Spleen (tissue), 11 donors: ENCODE measurements around the gene ERC2. TPM values are rescaled to one million over a fixed set of nuclear protein-coding genes. Genes with fewer than 3 reads are reported as not detected.

Source experiments
- DNase-seq: peaks from one replicate; pipeline ENCODE4 v3.0.0-alpha.2; 2020
- H3K27ac ChIP-seq, 8 donors: fragments of 200-600 bp; sonication (generic) in 7 of 8; 1 replicate in 4 of 8; 2 replicates in 4 of 8; pipeline versions ENCODE4 v1.5.0 to v1.8.0; 2016 to 2021; ENCODE audit warnings: inconsistent platforms in 4 of 8, mild to moderate bottlenecking in 4 of 8, moderate library complexity in 1 of 8
- H3K27me3 ChIP-seq, 7 donors: fragments of 200-600 bp; sonication (generic) in 6 of 7; replicated peaks in 1 of 7; 1 replicate in 4 of 7; 2 replicates in 3 of 7; pipeline versions ENCODE4 v1.5.0 to v1.8.0; 2016 to 2021; ENCODE audit warnings: inconsistent platforms in 3 of 7, mild to moderate bottlenecking in 1 of 7
- H3K36me3 ChIP-seq, 6 donors: fragments of 200-600 bp; sonication (generic) in 5 of 6; 1 replicate in 4 of 6; 2 replicates in 2 of 6; pipeline versions ENCODE4 v1.5.0 to v1.8.0; 2016 to 2021; ENCODE audit warnings: inconsistent platforms in 2 of 6
- H3K4me1 ChIP-seq, 6 donors: fragments of 200-600 bp; sonication (generic) in 5 of 6; 1 replicate in 3 of 6; 2 replicates in 3 of 6; pipeline versions ENCODE4 v1.5.0 to v1.8.0; 2016 to 2021; ENCODE audit warnings: inconsistent platforms in 3 of 6
- H3K4me3 ChIP-seq, 8 donors: fragments of 200-600 bp; sonication (generic) in 7 of 8; 1 replicate in 4 of 8; 2 replicates in 4 of 8; pipeline versions ENCODE4 v1.5.0 to v1.8.0; 2016 to 2021; ENCODE audit warnings: inconsistent platforms in 4 of 8, mild to moderate bottlenecking in 4 of 8, moderate library complexity in 2 of 8
- H3K9me3 ChIP-seq, 8 donors: fragments of 200-600 bp; sonication (generic) in 7 of 8; 1 replicate in 4 of 8; 2 replicates in 4 of 8; pipeline versions ENCODE4 v1.5.0 to v1.8.0; 2016 to 2021; ENCODE audit warnings: inconsistent platforms in 4 of 8
- CTCF ChIP-seq, 11 experiments: fragments of 200-600 bp in 7 of 11; fragments of 450-650 bp in 4 of 11; sonication (generic) in 4 of 11; IDR thresholded peaks in 8 of 11; conservative IDR thresholded peaks in 3 of 11; 1 replicate in 7 of 11; 2 replicates in 4 of 11; pipeline versions ENCODE4 v1.4.0 to v1.8.0; 2016 to 2021; ENCODE audit warnings: antibody characterized with exemption in 11 of 11, inconsistent platforms in 4 of 11, mild to moderate bottlenecking in 1 of 11
- POLR2A ChIP-seq, 3 donors: fragments of 450-650 bp; IDR thresholded peaks; one replicate each; pipeline ENCODE4 v1.5.1; 2017; ENCODE audit warnings: antibody characterized with exemption in 3 of 3, mild to moderate bottlenecking in 1 of 3
- POLR2AphosphoS5 ChIP-seq, 3 donors: sonication (generic); formaldehyde crosslinking; IDR thresholded peaks; one replicate each; pipeline ENCODE4 v1.5.1; 2017; ENCODE audit warnings: antibody characterized with exemption in 3 of 3
- WGBS, 5 donors: extraction: QIAGEN DNeasy Blood & Tissue Kit in 3 of 5; methylation state at CpG; one replicate each; pipeline versions ENCODE4 v1.1.5 to v1.1.7; 2013 to 2018; 5-methylcytosine and 5-hydroxymethylcytosine counted together
- intact Hi-C: fragments of 100-400 bp; cut with DNase I; formaldehyde crosslinking; loops from one replicate; pipeline ENCODE4 v1.15.0; 2023; ENCODE audit warnings: low total_unique reads
- polyA plus RNA-seq, 3 donors: library from polyadenylated mRNA; stranded (reverse); fragments of 200-250 nt; gene quantifications; one replicate each; pipeline ENCODE4 v1.2.1, GENCODE V29; 2013
- total RNA-seq, 7 donors: library from RNA; depleted of rRNA in 3 of 7; stranded (reverse); fragments of >200 nt in 3 of 7; fragmentation: NEBNext Ultra II Directional in 4 of 7; extraction: Animal tissue kit (Norgen Biotek cat#: 25700) in 4 of 7; gene quantifications; one replicate each; pipeline versions ENCODE4 v1.1.0 to v1.2.1, GENCODE V29; 2016 to 2021
- donor health status: healthy with polysubstance abuse.
- donor health status: DM: no; HTN: no; CAD: no; lungs with moderate emphysema.
- donor health status: DM: no; HTN: no; CAD: no.
- donor health status: Bipolar disorder and iron deficiency.
- donor health status: healthy.
- donor health status: DM: no; HTN: no; CAD: no.
- donor health status: DM: yes; HTN: yes; CAD: no.

ERC2 gene
- total and polyA plus RNA-seq, 10 donors, result 0.04 to 4.9 (median 0.39) TPM

GRCh38 chr3:55482496-55483195 is 985.6 kb downstream of the ERC2 start:
- Histone ChIP-seq H3K9me3 (no peaks in the 10 kb centered on the region), H3K4me1 (peaks cover 8 to 69% (median 27%) of the 10 kb centered on the region in 6 donors), H3K27me3 (peaks cover 3 to 99% (median 45%) of the 10 kb centered on the region in 7 donors), H3K36me3 (no peaks in the 10 kb centered on the region), H3K4me3 (peak overlapping the region in 5 of 8 donors; percentile 9 to 59 (median 25)), H3K27ac (no peak overlapping the region)
- DNase-seq, result no peak
- intact Hi-C loops, result loop anchor here (10.0 kb wide), 1 partner anchor 242 kb away; no protein-coding TSS in a partner anchor
- 2 to 20% (median 14%) methylated on average over 20 to 38 of the region's 38 CpGs for WGBS, 5 donors
- TF ChIP-seq CTCF (IDR thresholded peaks at IDR 0.05 in 8 of 11, conservative IDR thresholded peaks at IDR 0.05 in 3 of 11) (no peak), POLR2AphosphoS5 (IDR thresholded peaks at IDR 0.05) (no peak), POLR2A (IDR thresholded peaks at IDR 0.05) (no peak)

GRCh38 chr3:55481744-55482495 is 986.3 kb downstream of the ERC2 start:
- H3K36me3 ChIP-seq, result no peaks in the 10 kb centered on the region
- WGBS, 5 donors, result 5 to 14% (median 8%) methylated on average over 28 to 37 of the region's 37 CpGs
- peaks cover 3 to 62% (median 20%) of the 10 kb centered on the region in 6 donors for H3K4me1 ChIP-seq
- H3K9me3 ChIP-seq, result no peaks in the 10 kb centered on the region
- H3K4me3 ChIP-seq, result peak overlapping the region in 7 of 8 donors; percentile 9 to 59 (median 23)
- intact Hi-C loops, result loop anchor here (10.0 kb wide), 1 partner anchor 243 kb away; no protein-coding TSS in a partner anchor
- TF ChIP-seq POLR2AphosphoS5 (IDR thresholded peaks at IDR 0.05) (no peak), POLR2A (IDR thresholded peaks at IDR 0.05) (no peak), CTCF (IDR thresholded peaks at IDR 0.05 in 8 of 11, conservative IDR thresholded peaks at IDR 0.05 in 3 of 11) (no peak)
- peaks cover 3 to 99% (median 39%) of the 10 kb centered on the region in 7 donors for H3K27me3 ChIP-seq
- no peak for DNase-seq
- no peak overlapping the region for H3K27ac ChIP-seq

- no peak for DNase-seq
- Histone ChIP-seq H3K4me3 (peak overlapping the region in 7 of 8 donors; percentile 9 to 59 (median 23)), H3K27ac (no peak overlapping the region), H3K4me1 (peaks cover 0 to 54% (median 13%) of the 10 kb centered on the region in 6 donors), H3K27me3 (peaks cover 3 to 93% (median 34%) of the 10 kb centered on the region in 7 donors), H3K36me3 (no peaks in the 10 kb centered on the region), H3K9me3 (no peaks in the 10 kb centered on the region)
- intact Hi-C loops, result loop anchor here (10.0 kb wide), 1 partner anchor 244 kb away; no protein-coding TSS in a partner anchor
- TF ChIP-seq CTCF (IDR thresholded peaks at IDR 0.05 in 8 of 11, conservative IDR thresholded peaks at IDR 0.05 in 3 of 11) (no peak), POLR2AphosphoS5 (IDR thresholded peaks at IDR 0.05) (no peak), POLR2A (IDR thresholded peaks at IDR 0.05) (no peak)
- WGBS, 5 donors, result 7 to 11% (median 7%) methylated on average over 38 to 42 of the region's 42 CpGs
Measured at GRCh38 chr3:55480911-55481743, 987.1 kb downstream of the ERC2 start.
